Measurements from ENCODE around the gene RPA1. TPM values are rescaled to one million over a fixed set of nuclear protein-coding genes. Genes with fewer than 3 reads are reported as not detected.

Gene RPA1
- total RNA-seq, 1 experiment from 2014 or later: 201 TPM

GRCh38 chr17:1783834-1784611 is 45.8 kb upstream of the RPA1 start:
- no peak overlapping the region for H2AFZ ChIP-seq
- DNase-seq: no peak
- ChIA-PET POLR2A (ENCODE audit: unreplicated experiment) (interaction anchor here (0.5 to 0.6 kb wide), 3 partner anchors 86 to 486 kb away, joined by 4 to 12 read pairs (median 5); no protein-coding TSS in a partner anchor), CTCF (interaction anchor here (0.6 to 1.4 kb wide), 4 partner anchors 11 to 67 kb away, joined by 4 to 11 read pairs (median 8); no protein-coding TSS in a partner anchor)
- H3K4me3 ChIP-seq: no peak overlapping the region
- H4K20me1 ChIP-seq (ENCODE audit: insufficient read depth): no peaks in the 10 kb centered on the region
- no peaks in the 10 kb centered on the region; the same call in 1 of the 2 replicates for H3K36me3 ChIP-seq (ENCODE audit: low read depth)
- no peaks in the 10 kb centered on the region for H3K9me3 ChIP-seq (ENCODE audit: insufficient read depth, low read depth)
- H3K27me3 ChIP-seq (ENCODE audit: insufficient read depth, low read depth): no peaks in the 10 kb centered on the region
- TF ChIP-seq EZH2 (IDR thresholded peaks at IDR 0.05; ENCODE audit: low read depth) (no peak), CTCF (conservative IDR thresholded peaks at IDR 0.05) (peak; percentile 79)
- intact Hi-C loops (cut with micrococcal nuclease; ENCODE audit: unreplicated experiment): loop anchor here (1.0 kb wide), 1 partner anchor 64 kb away; no protein-coding TSS in a partner anchor
- peaks cover 10% of the 10 kb centered on the region for H3K4me1 ChIP-seq (replicated peaks; ENCODE audit: insufficient read depth)
- BruUV-seq (replicated peaks): no TSS peak
- no peak overlapping the region for H3K27ac ChIP-seq
- H3K9me2 ChIP-seq (ENCODE audit: insufficient read depth): no peaks in the 10 kb centered on the region
- no peak overlapping the region for H3K4me2 ChIP-seq
- H3F3A ChIP-seq (ENCODE audit: insufficient read depth, low read depth): peaks cover 22% of the 10 kb centered on the region; the same call in 1 of the 2 replicates
- no peaks in the 10 kb centered on the region for H3K79me2 ChIP-seq (ENCODE audit: low read depth)

DNA sequence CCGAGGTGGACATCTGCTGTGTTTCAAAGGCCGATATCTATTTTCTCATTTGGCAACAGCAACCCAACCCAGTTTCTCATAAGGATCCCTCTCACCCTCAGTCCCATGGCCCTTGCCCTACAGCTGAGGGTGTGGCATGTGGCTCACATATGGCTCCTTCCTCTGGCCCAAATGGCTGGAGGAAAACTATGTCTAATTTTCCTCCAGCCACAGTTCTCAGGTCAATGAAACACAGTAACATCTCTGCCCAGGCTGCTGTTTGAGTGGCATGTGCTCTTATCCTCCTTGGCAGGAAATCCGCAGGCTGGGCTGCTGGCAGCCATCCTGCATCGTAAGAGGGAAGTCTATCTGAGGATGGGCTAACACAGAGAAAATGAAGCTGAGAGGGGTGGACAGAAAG is 43.9 kb upstream of the RPA1 start:
- DNase-seq: no peak
- Histone ChIP-seq H3K27me3 (ENCODE audit: insufficient read depth, low read depth) (no peaks in the 10 kb centered on the region), H3K27ac (no peak overlapping the region), H3F3A (ENCODE audit: insufficient read depth, low read depth) (peaks cover 17% of the 10 kb centered on the region; the same call in 1 of the 2 replicates), H3K4me3 (no peak overlapping the region), H2AFZ (no peak overlapping the region), H3K4me1 (replicated peaks; ENCODE audit: insufficient read depth) (peaks cover 10% of the 10 kb centered on the region), H4K20me1 (ENCODE audit: insufficient read depth) (no peaks in the 10 kb centered on the region), H3K4me2 (no peak overlapping the region), H3K9me2 (ENCODE audit: insufficient read depth) (no peaks in the 10 kb centered on the region), H3K36me3 (ENCODE audit: low read depth) (no peaks in the 10 kb centered on the region; the same call in 1 of the 2 replicates), H3K9me3 (ENCODE audit: insufficient read depth, low read depth) (no peaks in the 10 kb centered on the region), H3K79me2 (ENCODE audit: low read depth) (0 out of 2 replicates have a peak, but pooled peaks cover 3% of the 10 kb centered on the region)
- TF ChIP-seq CTCF (conservative IDR thresholded peaks at IDR 0.05) (no peak), EZH2 (IDR thresholded peaks at IDR 0.05; ENCODE audit: low read depth) (no peak)
- intact Hi-C loops (cut with micrococcal nuclease; ENCODE audit: unreplicated experiment): loop anchor here (2.0 kb wide), 1 partner anchor 71 kb away; no protein-coding TSS in a partner anchor
- POLR2A ChIA-PET (ENCODE audit: unreplicated experiment): interaction anchor here (0.6 to 0.7 kb wide), 2 partner anchors 16 to 70 kb away, joined by 3 to 8 read pairs; no protein-coding TSS in a partner anchor
- CTCF ChIA-PET: no interaction called here
- BruUV-seq (replicated peaks): no TSS peak

DNA sequence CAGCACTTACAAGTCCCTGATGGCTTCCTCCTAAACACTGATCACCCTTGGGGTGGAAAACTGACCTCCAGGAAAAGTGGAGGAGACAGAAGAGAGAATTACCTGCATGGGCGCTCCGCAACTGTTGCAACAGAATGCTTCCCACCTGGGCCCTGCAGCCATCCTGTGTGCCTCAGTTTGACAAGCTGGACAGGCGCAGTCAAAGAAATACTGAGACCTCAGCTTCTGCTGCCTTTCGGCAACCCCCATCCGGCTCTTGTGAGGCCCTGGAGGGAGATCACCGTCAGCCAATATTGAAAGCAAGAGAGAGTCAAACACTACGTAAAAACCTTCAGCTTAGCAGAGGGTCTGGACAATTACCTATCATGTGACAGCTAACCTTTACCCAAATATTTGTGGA is 43.1 kb upstream of the RPA1 start:
- intact Hi-C loops (cut with micrococcal nuclease; ENCODE audit: unreplicated experiment): loop anchor here (2.0 kb wide), 1 partner anchor 72 kb away; no protein-coding TSS in a partner anchor
- H3K4me3 ChIP-seq: no peak overlapping the region
- no peaks in the 10 kb centered on the region; the same call in 1 of the 2 replicates for H3K36me3 ChIP-seq (ENCODE audit: low read depth)
- DNase-seq: no peak
- H3K9me2 ChIP-seq (ENCODE audit: insufficient read depth): no peaks in the 10 kb centered on the region
- 0 out of 2 replicates have a peak, but pooled peaks cover 3% of the 10 kb centered on the region for H3K79me2 ChIP-seq (ENCODE audit: low read depth)
- no TSS peak for BruUV-seq (replicated peaks)
- H3F3A ChIP-seq (ENCODE audit: insufficient read depth, low read depth): peaks cover 17% of the 10 kb centered on the region; the same call in 1 of the 2 replicates
- ChIA-PET POLR2A (ENCODE audit: unreplicated experiment) (no interaction called here), CTCF (no interaction called here)
- no peaks in the 10 kb centered on the region for H4K20me1 ChIP-seq (ENCODE audit: insufficient read depth)
- H3K4me2 ChIP-seq: no peak overlapping the region
- H2AFZ ChIP-seq: no peak overlapping the region
- no peaks in the 10 kb centered on the region for H3K9me3 ChIP-seq (ENCODE audit: insufficient read depth, low read depth)
- no peak overlapping the region for H3K27ac ChIP-seq
- no peaks in the 10 kb centered on the region for H3K27me3 ChIP-seq (ENCODE audit: insufficient read depth, low read depth)
- TF ChIP-seq EZH2 (IDR thresholded peaks at IDR 0.05; ENCODE audit: low read depth): no peak
- no peak for TF ChIP-seq CTCF (conservative IDR thresholded peaks at IDR 0.05)
- H3K4me1 ChIP-seq (replicated peaks; ENCODE audit: insufficient read depth): peaks cover 10% of the 10 kb centered on the region

All from PC-9 (cell line).